LNCaP clone FGC (cell line): ENCODE measurements around the gene CCDC40.
"Not testable (repeated sequence)": the region's sequence is repeated elsewhere in the genome, so short reads cannot be mapped to it uniquely, and the experiment has no call there.

ENCODE experiments used
- DNase-seq: peaks from one replicate; pipeline ENCODE4 v3.0.0-alpha.2; 2011; ENCODE audit warnings: low read depth
- H3K4me3 ChIP-seq: 2 replicates; pipeline ENCODE4 v1.5.1; 2011; ENCODE audit warnings: mild to moderate bottlenecking, low read depth, low read length, control low read depth
- CTCF ChIP-seq: IDR thresholded peaks from 2 replicates; pipeline ENCODE4 v1.5.1; 2012; ENCODE audit warnings: mild to moderate bottlenecking; ENCODE audit not compliant: control insufficient read depth, insufficient read depth; ENCODE audit errors: extremely low read depth

CCDC40 gene

DNA sequence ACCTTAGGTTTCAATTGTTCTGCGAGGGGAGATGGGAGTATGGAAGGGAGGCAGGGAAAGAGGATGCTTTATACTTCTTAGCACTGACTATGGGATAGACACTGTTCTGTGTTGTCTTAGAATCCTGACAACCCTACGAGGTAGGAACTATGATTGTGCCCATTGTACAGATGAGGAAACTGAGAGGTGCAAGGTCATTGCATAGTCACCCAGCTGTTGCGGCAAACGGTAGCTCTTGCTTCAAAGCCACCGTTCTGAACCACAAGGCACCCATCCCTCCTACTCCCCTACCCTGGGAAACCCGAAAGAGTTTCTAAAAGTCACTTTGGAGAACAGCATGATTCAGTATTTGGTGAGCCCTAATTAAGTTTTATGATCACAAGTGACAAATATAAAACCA lies 7.5 kb downstream of the CCDC40 start:
- H3K4me3 ChIP-seq = no peak overlapping the region
- no peak for DNase-seq
- TF ChIP-seq CTCF = no peak

DNA sequence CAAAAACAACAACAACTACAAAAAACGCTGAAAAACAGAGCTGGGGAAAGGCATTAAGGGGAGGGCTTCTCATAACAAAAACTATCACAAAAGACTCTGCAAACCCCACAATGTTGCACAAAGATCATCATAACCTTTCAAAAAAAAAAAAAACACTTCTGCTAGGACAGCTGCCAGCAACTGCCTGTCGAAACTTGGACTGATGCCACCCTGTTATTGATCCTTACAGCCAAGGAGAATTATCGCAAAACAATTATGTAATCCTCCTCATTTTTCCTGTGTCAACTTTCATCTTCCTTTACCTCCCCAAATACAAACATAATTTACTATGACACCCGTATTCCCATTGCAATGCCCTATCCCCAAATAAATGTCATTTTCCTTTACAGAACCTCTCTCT lies 9.3 kb downstream of the CCDC40 start:
- no peak for DNase-seq
- no peak for TF ChIP-seq CTCF
- H3K4me3 ChIP-seq = no peak overlapping the region

DNA sequence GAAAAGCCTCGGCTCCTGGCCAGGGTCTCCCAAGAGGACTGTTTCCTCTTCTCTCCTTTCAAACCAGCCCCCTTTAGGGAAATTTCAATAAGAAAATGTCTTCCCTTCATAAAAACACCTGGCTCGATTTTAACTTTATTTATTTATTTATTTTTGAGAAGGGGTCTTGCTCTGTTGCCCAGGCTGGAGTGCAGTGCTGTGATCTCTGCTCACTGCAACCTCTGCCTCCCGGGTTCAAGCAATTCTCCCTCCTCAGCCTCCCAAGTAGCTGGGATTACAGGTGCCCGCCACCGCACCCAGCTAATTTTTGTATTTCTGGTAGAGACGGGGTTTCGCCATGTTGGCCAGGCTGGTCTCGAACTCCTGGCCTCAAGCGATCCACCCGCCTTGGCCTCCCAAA lies 10.3 kb downstream of the CCDC40 start:
- not testable (repeated sequence) for H3K4me3 ChIP-seq, DNase-seq

- H3K4me3 ChIP-seq = no peak overlapping the region
- no peak for TF ChIP-seq CTCF
- DNase-seq = no peak
These were observed 10.7 kb downstream of the CCDC40 start for GRCh38 chr17:80047176-80047575.

DNA sequence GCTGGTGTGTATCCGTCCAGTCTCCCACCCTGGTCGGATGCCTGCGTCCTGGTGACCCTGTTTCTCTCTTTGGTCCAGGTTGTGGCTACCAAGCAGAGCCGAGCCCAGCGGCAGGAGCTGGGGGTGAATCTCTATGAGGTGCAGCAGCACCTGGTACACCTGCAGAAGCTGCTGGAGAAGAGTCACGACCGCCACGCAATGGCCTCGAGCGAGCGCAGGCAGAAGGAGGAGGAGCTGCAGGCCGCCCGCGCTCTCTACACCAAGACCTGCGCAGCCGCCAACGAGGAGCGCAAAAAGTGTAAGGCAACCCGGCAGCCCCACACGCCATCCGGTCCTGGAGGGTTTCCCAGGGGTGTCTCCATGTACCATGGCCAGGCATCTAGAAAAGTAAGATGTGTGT lies 13.5 kb downstream of the CCDC40 start:
- DNase-seq = no peak
- no peak overlapping the region for H3K4me3 ChIP-seq
- no peak for TF ChIP-seq CTCF

DNA sequence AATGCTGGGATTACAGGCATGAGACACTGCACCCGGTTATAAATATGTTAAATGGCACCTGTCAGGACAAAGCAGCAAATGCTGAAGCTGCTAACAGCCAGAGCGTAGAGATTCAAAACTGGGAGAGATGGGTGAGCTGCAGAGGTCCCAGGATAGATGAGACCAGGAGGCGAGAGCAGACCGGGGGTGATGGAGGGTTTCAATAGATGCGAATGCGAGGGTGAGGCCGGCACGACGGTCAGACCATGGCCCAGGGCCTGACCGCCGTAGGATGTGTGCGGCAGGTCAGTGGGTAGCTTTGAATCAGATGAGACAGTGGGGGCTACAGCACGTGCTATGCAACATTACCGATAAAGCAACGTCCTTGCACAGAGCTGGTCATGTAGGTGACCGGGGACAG lies 14.3 kb downstream of the CCDC40 start:
- no peak for DNase-seq
- no peak for TF ChIP-seq CTCF

GRCh38 chr17:80051681-80052080 lies 15.2 kb downstream of the CCDC40 start:
- no peak for TF ChIP-seq CTCF
- DNase-seq = no peak
- H3K4me3 ChIP-seq = no peak overlapping the region

More for the DNA sequence above, 14.3 kb downstream of the CCDC40 start:
- H3K4me3 ChIP-seq = no peak overlapping the region

DNA sequence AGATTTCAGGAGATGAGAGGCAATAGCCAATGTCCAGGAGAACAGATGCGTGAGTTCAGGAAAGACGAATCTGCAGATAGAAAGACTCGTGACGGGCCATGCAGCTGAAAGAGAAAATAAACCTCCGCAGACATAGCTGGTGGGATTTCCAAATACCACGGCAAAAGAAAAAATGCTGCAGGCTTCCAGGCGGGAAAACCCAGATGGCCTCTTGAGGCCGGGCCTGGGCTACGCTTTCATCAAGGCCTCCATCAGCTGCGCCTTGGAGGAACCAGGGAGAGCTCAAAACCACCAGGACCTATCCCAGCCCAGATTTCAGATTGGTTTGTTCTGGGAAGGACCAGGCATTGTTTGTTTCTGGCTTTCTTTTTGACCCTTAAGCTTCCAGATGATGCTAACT lies 16.7 kb downstream of the CCDC40 start:
- DNase-seq = no peak
- no peak for TF ChIP-seq CTCF
- no peak overlapping the region for H3K4me3 ChIP-seq
